Breast epithelium (tissue), 4 donors: Measurements from ENCODE around the gene ST6GALNAC3. TPM values are rescaled to one million over a fixed set of nuclear protein-coding genes. Genes with fewer than 3 reads are reported as not detected.

Experiments used
- DNase-seq, 2 donors: peaks; one replicate each; pipeline ENCODE4 v3.0.0-alpha.2; 2019; ENCODE audit warnings: low spot score in 2 of 2
- H3K27ac ChIP-seq, 2 donors: fragments of 200-600 bp; sonication (generic) in 1 of 2; one replicate each; pipeline ENCODE4 v1.5.1; 2016 to 2019; ENCODE audit warnings: mild to moderate bottlenecking in 1 of 2
- H3K27me3 ChIP-seq, 2 donors: fragments of 200-600 bp; sonication (generic) in 1 of 2; one replicate each; pipeline versions ENCODE4 v1.5.1 to v1.6.0; 2017 to 2019; ENCODE audit warnings: control low read depth in 1 of 2, mild to moderate bottlenecking in 1 of 2
- H3K36me3 ChIP-seq: fragments of 200-600 bp; one replicate; pipeline ENCODE4 v1.5.1; 2019
- H3K4me1 ChIP-seq, 2 donors: fragments of 200-600 bp; sonication (generic); one replicate each; pipeline ENCODE4 v1.5.1; 2016 to 2019; ENCODE audit warnings: control low read depth in 1 of 2
- H3K4me3 ChIP-seq, 3 donors: fragments of 200-600 bp; sonication (generic); 1 replicate in 2 of 3; 2 replicates in 1 of 3; pipeline ENCODE4 v1.5.1; 2016 to 2019; ENCODE audit warnings: mild to moderate bottlenecking in 3 of 3, moderate library complexity in 2 of 3
- H3K9me3 ChIP-seq, 2 donors: fragments of 200-600 bp; sonication (generic) in 1 of 2; one replicate each; pipeline ENCODE4 v1.5.1; 2016 to 2019; ENCODE audit warnings: control low read depth in 1 of 2
- CTCF ChIP-seq, 3 donors: fragments of 450-650 bp; IDR thresholded peaks; one replicate each; pipeline ENCODE4 v1.5.1; 2016 to 2017; ENCODE audit warnings: antibody characterized with exemption in 3 of 3, mild to moderate bottlenecking in 3 of 3, moderate library complexity in 3 of 3
- POLR2A ChIP-seq: fragments of 450-650 bp; IDR thresholded peaks from one replicate; pipeline ENCODE4 v1.6.1; 2016; ENCODE audit warnings: antibody characterized with exemption, mild to moderate bottlenecking, moderate library complexity
- POLR2AphosphoS5 ChIP-seq, 3 donors: sonication (generic); formaldehyde crosslinking; IDR thresholded peaks; one replicate each; pipeline ENCODE4 v1.6.1; 2017; ENCODE audit warnings: antibody characterized with exemption in 3 of 3
- intact Hi-C: fragments of 100-400 bp; cut with DNase I; formaldehyde crosslinking; loops from one replicate; pipeline ENCODE4 v1.15.1; 2023; ENCODE audit warnings: low total_unique reads
- total RNA-seq, 3 donors: library from RNA; depleted of rRNA; stranded (reverse); fragments of >200 nt; gene quantifications; one replicate each; pipeline ENCODE4 v1.1.0, GENCODE V29; 2016

ST6GALNAC3 gene
- total RNA-seq, 3 donors from 2014 or later, result 4.1 to 14.4 (median 8.5) TPM

- no peaks in the 10 kb centered on the region for H3K27me3 ChIP-seq
- no peak overlapping the region for H3K4me3 ChIP-seq
- no peak for DNase-seq
- H3K4me1 ChIP-seq, result no peaks in the 10 kb centered on the region
- H3K27ac ChIP-seq, result no peak overlapping the region
- no peaks in the 10 kb centered on the region for H3K36me3 ChIP-seq
- intact Hi-C loops, result no loop called here
- H3K9me3 ChIP-seq, result no peaks in the 10 kb centered on the region
- TF ChIP-seq POLR2A (no peak), POLR2AphosphoS5 (IDR thresholded peaks at IDR 0.05) (no peak), CTCF (IDR thresholded peaks at IDR 0.05) (no peak)
Observed at GRCh38 chr1:76352741-76353435, 278.3 kb downstream of the ST6GALNAC3 start.

- H3K4me1 ChIP-seq, result no peaks in the 10 kb centered on the region
- no peak overlapping the region for H3K27ac ChIP-seq
- H3K36me3 ChIP-seq, result no peaks in the 10 kb centered on the region
- no peak overlapping the region for H3K4me3 ChIP-seq
- no peaks in the 10 kb centered on the region for H3K9me3 ChIP-seq
- no peak for TF ChIP-seq POLR2AphosphoS5 (IDR thresholded peaks at IDR 0.05)
- no peak for TF ChIP-seq CTCF (IDR thresholded peaks at IDR 0.05)
- no peak for TF ChIP-seq POLR2A
- intact Hi-C loops, result no loop called here
- no peaks in the 10 kb centered on the region for H3K27me3 ChIP-seq
- no peak for DNase-seq
Observed at GRCh38 chr1:76354236-76354635, 279.7 kb downstream of the ST6GALNAC3 start.

GRCh38 chr1:76366726-76367125, 292.2 kb downstream of the ST6GALNAC3 start:
- H3K4me1 ChIP-seq, result no peaks in the 10 kb centered on the region
- intact Hi-C loops, result no loop called here
- no peak overlapping the region for H3K4me3 ChIP-seq
- no peaks in the 10 kb centered on the region for H3K27me3 ChIP-seq
- no peaks in the 10 kb centered on the region for H3K9me3 ChIP-seq
- TF ChIP-seq CTCF (IDR thresholded peaks at IDR 0.05) (no peak), POLR2AphosphoS5 (IDR thresholded peaks at IDR 0.05) (no peak), POLR2A (no peak)
- no peaks in the 10 kb centered on the region for H3K36me3 ChIP-seq
- H3K27ac ChIP-seq, result no peak overlapping the region
- no peak for DNase-seq

GRCh38 chr1:76371941-76372340, 297.4 kb downstream of the ST6GALNAC3 start:
- Histone ChIP-seq H3K36me3 (no peaks in the 10 kb centered on the region), H3K4me1 (no peaks in the 10 kb centered on the region), H3K27me3 (no peaks in the 10 kb centered on the region), H3K9me3 (no peaks in the 10 kb centered on the region), H3K4me3 (no peak overlapping the region), H3K27ac (no peak overlapping the region)
- no peak for DNase-seq
- intact Hi-C loops, result no loop called here
- TF ChIP-seq POLR2AphosphoS5 (IDR thresholded peaks at IDR 0.05), result no peak
- no peak for TF ChIP-seq POLR2A
- no peak for TF ChIP-seq CTCF (IDR thresholded peaks at IDR 0.05)

GRCh38 chr1:76374086-76374485, 299.5 kb downstream of the ST6GALNAC3 start:
- intact Hi-C loops, result no loop called here
- no peak overlapping the region for H3K27ac ChIP-seq
- no peaks in the 10 kb centered on the region for H3K4me1 ChIP-seq
- no peak overlapping the region for H3K4me3 ChIP-seq
- no peaks in the 10 kb centered on the region for H3K36me3 ChIP-seq
- H3K9me3 ChIP-seq, result no peaks in the 10 kb centered on the region
- DNase-seq, result no peak
- TF ChIP-seq POLR2A (no peak), CTCF (IDR thresholded peaks at IDR 0.05) (no peak), POLR2AphosphoS5 (IDR thresholded peaks at IDR 0.05) (no peak)
- H3K27me3 ChIP-seq, result no peaks in the 10 kb centered on the region
